ENCODE measurements around the gene COG5.

Gene COG5

DNA sequence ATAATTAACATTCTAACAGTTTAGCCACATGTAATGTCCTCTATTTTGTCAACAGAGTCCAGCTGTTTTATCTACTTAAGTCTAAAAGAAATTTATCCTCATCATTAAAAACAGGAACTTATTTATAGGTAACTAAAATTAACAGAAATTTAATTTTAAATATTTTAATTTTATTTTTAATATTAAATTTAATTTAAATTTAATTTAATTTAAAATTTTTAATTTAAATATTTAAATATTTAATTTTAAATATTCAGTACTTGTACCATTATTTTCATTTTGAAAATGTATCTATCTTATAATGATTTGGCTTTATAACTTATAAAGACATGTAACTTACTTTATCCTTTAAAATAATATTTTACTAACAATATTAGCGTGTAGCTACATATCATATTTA lies 94.9 kb downstream of the COG5 start:
- Mint-ChIP-seq H3K27ac (no peak overlapping the region), H3K36me3 (no peaks in the 10 kb centered on the region), H3K9me3 (no peaks in the 10 kb centered on the region), H3K4me1 (no peaks in the 10 kb centered on the region), H3K4me3 (no peak overlapping the region)
- ATAC-seq (no peak), DNase-seq (ENCODE audit: low spot score in 2 of 2) (no peak)

DNA sequence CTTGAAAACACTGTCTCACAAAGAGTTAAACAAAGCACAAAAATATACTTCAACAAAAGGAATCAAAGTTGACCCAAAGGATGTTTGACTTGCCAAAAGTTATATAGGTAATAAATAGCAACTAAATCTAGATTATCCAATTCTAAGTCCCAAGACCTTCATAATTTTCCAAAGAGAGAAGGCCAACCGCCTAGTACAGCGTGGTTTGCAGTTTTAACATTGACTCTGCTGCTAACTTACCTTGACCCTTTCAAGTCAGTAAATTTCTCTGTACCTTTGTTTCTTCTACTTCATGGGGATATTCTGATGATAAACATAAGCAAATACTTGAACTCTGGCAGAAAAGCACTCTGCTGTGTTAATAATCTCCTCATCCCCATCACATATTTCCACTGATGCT lies 95.7 kb downstream of the COG5 start:
- H3K9me3 Mint-ChIP-seq, result no peaks in the 10 kb centered on the region
- DNase-seq (ENCODE audit: low spot score in 2 of 2), result no peak
- ATAC-seq, result no peak
- H3K4me1 Mint-ChIP-seq, result no peaks in the 10 kb centered on the region
- H3K36me3 Mint-ChIP-seq, result no peaks in the 10 kb centered on the region
- H3K4me3 Mint-ChIP-seq, result no peak overlapping the region
- H3K27ac Mint-ChIP-seq, result no peak overlapping the region

DNA sequence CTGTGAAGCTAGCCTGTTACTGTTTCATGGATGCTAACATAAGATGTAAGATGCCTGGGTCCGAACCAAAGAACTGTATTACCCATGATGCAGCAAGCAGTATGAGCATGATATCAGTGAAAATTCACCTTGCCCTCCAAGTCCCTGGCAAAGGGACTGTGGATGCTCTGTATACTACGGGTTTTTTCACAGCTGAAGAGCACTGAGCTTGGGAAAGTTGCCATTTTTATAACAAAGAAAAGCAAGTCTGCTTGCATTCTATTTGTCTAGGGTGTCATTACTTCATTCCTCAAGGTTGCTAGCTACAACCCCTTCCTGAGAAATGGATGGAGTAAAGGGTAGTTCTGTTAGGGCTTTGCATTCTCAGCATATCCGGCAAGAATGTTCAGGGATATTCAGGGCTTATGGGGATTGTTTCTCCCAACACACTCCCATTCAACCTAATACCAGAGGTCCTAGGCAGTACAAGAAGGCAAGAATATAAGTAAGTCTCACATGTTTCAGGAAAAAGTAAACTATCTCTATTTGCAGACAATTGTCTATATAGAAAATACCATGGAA lies 99.0 kb downstream of the COG5 start:
- Mint-ChIP-seq H3K4me1 (no peaks in the 10 kb centered on the region), H3K9me3 (no peaks in the 10 kb centered on the region), H3K27ac (no peak overlapping the region), H3K4me3 (no peak overlapping the region), H3K36me3 (no peaks in the 10 kb centered on the region)
- ATAC-seq, result no peak
- DNase-seq (ENCODE audit: low spot score in 2 of 2), result no peak

DNA sequence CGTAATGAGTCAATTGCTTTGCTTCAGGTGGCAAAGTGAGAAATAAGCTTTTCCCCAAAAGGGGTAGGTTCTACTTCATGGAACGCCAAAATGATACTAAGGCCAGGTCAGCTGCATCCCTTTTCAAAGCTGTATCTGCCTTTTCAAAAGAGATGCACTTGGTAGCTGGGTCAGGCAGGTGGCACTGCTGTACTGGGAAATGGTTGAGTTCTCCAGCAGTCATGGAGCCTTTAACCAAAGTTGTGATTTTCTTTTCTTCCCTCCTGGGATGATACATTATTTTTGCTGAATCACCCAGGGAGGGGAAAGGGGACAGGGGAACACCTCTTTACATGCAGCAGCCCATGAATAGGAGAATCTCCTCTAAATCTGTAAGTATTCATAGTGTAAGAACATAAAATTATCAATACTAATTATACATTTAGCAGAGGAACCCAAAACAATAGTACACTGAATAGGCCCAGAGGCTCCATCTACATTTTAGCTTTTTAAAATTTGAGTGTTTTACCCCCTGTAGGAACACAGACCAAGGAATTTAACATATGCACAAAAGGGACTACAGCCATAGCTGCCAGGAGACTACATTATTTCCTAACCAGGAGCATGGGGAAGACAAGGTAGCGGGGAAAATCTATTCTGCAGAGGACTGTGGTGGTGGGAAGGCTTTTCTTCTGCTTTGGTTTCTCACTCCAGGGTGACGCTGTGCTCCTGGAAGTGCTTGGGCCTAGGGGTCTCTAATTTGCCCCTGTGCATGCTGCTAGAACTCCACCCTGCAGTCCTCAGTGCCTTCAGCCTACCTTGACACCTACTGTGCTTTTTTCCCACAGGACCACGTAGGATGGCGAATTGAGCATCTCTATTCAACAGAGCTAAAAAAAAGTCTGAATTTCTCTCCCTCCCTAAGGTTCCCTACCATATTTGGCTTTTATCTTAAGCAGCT lies 100.3 kb downstream of the COG5 start:
- DNase-seq (ENCODE audit: low spot score in 2 of 2) (no peak), ATAC-seq (peak; percentile 80)
- Mint-ChIP-seq H3K27ac (no peak overlapping the region), H3K9me3 (no peaks in the 10 kb centered on the region), H3K4me3 (no peak overlapping the region), H3K4me1 (no peaks in the 10 kb centered on the region), H3K36me3 (peaks cover 7% of the 10 kb centered on the region)

DNA sequence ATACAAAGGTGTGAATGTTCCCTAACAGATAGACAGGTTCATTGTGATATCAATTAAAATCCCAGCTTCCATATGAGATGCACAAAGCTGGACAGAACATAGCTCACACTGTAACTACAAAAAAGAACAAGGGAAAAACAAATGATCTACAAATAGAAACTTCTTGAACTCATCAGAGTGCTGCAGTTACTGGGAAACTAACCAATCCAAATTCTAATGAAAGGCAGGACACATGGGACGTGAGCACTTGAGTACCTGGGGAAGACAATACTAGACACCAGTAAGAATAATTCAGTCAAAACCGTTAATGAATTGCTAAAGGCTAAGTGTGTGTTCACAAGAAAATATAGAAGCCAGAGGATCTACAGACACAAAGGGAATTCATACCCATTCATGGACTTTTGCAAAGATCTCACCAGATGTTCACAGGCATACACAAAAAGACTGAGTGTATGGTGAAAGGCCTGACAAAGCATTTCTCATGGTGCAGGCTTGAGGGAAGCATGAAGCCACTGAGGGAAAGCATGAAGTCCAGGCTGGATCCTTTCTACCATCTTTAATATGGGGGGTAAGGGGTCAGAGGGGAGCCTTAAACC lies 101.7 kb downstream of the COG5 start:
- Mint-ChIP-seq H3K4me3 (no peak overlapping the region), H3K9me3 (no peaks in the 10 kb centered on the region), H3K36me3 (peaks cover 16% of the 10 kb centered on the region), H3K27ac (no peak overlapping the region), H3K4me1 (no peaks in the 10 kb centered on the region)
- DNase-seq (ENCODE audit: low spot score in 2 of 2), result no peak
- ATAC-seq, result no peak

DNA sequence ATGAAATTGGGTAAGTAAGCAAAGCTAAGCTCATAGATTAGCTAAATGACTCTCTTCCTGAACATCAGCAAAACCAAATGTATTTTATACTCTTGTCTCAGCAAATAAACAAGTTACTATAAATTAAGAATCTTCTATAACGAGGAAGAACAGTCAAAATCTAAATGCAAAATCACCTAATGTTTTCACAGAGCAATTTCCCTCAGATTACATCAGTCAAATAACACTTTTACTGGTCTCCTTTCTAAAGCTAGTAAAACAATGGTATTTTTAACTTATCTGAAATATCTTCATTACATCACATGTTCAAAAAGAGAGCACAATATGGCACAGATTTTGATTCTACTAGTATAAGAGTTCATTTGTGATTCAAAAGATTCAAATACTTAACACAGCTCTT lies 110.3 kb downstream of the COG5 start:
- Mint-ChIP-seq H3K4me3 (no peak overlapping the region), H3K4me1 (peaks cover 6% of the 10 kb centered on the region), H3K9me3 (no peaks in the 10 kb centered on the region), H3K36me3 (peaks cover 12% of the 10 kb centered on the region), H3K27ac (no peak overlapping the region)
- DNase-seq (ENCODE audit: low spot score in 2 of 2) (no peak), ATAC-seq (no peak)

DNA sequence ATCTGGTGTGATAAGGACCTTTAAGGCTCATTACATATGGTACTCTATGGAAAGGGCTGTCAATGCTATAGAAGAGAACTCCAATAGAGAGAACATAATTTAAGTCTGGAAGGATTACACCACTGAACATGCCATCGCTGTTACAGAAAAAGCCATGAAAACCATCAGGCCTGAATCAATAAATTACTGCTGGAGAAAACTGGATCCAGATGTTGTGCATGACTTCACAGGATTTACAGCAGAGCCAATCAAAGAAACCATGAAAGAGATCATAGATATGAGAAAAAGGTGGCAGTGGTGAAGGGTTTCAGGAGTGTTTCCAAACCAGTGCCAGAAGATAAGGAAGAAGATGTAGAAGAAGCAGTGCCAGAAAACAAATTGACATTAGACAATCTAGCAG lies 112.8 kb downstream of the COG5 start:
- peaks cover 12% of the 10 kb centered on the region for H3K4me1 Mint-ChIP-seq
- DNase-seq (ENCODE audit: low spot score in 2 of 2), result no peak
- H3K36me3 Mint-ChIP-seq, result no peaks in the 10 kb centered on the region
- no peak overlapping the region for H3K27ac Mint-ChIP-seq
- no peaks in the 10 kb centered on the region for H3K9me3 Mint-ChIP-seq
- H3K4me3 Mint-ChIP-seq, result no peak overlapping the region
- ATAC-seq, result no peak

DNA sequence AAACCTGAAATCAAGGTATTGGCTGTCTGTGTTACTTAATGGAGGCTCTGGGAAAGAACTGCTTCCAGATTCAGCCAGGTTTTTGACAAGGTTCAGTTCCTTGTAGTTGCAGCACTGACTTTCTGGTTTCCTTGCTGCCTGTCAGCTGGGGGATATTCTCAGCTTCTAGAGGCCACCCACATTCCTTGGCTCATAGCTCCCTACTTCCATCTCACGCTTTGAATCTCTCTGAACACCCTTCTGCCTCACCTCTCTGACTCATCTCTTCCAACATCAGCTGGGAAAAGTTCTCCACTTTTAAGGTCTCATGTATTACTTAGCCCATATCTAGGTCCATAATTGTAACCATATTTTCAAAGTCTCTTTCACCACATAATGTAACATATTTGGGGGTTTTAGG lies 116.7 kb downstream of the COG5 start:
- Mint-ChIP-seq H3K36me3 (no peaks in the 10 kb centered on the region), H3K4me1 (peaks cover 6% of the 10 kb centered on the region), H3K27ac (no peak overlapping the region), H3K9me3 (no peaks in the 10 kb centered on the region), H3K4me3 (no peak overlapping the region)
- DNase-seq (ENCODE audit: low spot score in 2 of 2), result no peak
- no peak for ATAC-seq

DNA sequence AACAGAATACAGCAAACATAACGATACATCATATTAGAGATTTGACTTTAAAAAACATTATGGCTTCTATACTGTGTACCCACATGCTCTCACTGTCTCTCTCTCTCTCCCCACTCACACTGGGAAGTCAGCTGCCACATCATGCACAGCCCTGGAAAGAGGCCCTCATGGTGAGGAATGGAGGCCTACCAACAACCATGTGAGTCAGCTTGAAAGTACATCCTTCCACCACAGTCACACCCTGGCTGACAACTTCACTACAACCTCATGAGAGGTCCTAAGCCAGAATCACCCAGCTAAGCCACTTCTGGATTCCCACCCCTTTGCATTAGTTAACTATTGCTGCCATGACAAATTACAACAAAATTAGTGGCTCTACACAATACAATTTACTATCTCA lies 117.2 kb downstream of the COG5 start:
- Mint-ChIP-seq H3K36me3 (no peaks in the 10 kb centered on the region), H3K4me1 (peaks cover 6% of the 10 kb centered on the region), H3K9me3 (no peaks in the 10 kb centered on the region), H3K4me3 (no peak overlapping the region), H3K27ac (no peak overlapping the region)
- ATAC-seq (peak; percentile 97), DNase-seq (ENCODE audit: low spot score in 2 of 2) (no peak)

DNA sequence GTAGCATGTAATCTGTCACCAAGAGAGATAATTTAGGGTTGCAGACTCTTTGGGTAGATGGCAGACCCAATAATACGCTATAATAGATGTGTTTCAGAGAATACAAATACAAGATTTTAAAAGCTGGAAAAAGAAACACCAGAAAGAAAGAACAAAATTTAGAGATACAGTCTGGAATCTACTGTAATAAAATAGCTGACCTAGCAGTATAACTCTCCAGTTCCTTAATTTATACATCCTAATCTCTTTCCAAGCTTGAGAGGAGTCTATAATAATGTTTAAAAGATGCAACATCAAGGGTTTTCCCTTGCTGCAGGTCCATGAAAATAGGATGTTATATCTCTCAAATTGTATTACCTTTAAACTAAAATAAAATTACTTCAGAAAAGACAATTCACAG lies 121.0 kb downstream of the COG5 start:
- H3K4me3 Mint-ChIP-seq, result no peak overlapping the region
- no peaks in the 10 kb centered on the region for H3K36me3 Mint-ChIP-seq
- no peaks in the 10 kb centered on the region for H3K9me3 Mint-ChIP-seq
- H3K4me1 Mint-ChIP-seq, result peaks cover 6% of the 10 kb centered on the region
- no peak for ATAC-seq
- H3K27ac Mint-ChIP-seq, result no peak overlapping the region
- DNase-seq (ENCODE audit: low spot score in 2 of 2), result no peak

DNA sequence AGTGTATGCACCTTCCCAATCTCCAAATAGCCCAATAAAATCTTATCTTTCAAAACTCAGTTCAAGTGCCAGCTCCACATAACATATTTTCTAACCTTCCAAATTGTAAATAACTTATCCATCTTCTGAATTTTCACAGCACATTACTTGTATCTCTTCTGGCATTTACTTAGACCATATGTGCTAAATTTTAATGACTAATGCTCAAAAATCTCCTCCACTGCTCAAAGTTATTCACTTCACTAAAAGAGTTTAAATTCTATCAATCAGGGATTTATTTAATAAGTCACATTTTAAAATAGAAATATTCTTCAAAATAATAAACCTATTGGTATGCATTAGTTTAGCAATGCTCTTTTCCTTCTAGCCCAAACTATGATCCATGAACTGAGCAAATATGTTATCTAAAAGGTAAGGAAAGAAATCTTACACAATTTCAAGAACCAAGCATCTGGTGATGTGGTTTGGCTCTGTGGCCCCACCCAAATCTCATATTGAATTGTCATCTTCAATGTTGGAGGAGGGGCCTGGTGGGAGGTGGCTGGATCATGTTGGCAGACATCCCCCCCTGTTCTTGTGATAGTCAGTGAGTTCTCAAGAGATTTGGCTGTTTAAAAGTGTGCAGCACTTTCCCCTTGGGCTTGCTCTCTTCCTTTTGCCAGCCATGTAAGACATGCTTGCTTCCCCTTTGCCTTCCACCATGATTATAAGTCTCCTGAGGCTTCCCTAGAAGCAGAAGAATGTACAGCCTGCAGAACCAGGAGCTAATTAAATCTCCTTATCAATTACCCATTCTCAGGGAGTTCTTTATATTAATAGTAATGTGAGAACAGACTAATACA lies 121.9 kb downstream of the COG5 start:
- no peaks in the 10 kb centered on the region for H3K9me3 Mint-ChIP-seq
- no peak overlapping the region for H3K27ac Mint-ChIP-seq
- ATAC-seq (no peak), DNase-seq (ENCODE audit: low spot score in 2 of 2) (no peak)
- peaks cover under 1% of the 10 kb centered on the region for H3K4me1 Mint-ChIP-seq
- no peaks in the 10 kb centered on the region for H3K36me3 Mint-ChIP-seq
- no peak overlapping the region for H3K4me3 Mint-ChIP-seq

DNA sequence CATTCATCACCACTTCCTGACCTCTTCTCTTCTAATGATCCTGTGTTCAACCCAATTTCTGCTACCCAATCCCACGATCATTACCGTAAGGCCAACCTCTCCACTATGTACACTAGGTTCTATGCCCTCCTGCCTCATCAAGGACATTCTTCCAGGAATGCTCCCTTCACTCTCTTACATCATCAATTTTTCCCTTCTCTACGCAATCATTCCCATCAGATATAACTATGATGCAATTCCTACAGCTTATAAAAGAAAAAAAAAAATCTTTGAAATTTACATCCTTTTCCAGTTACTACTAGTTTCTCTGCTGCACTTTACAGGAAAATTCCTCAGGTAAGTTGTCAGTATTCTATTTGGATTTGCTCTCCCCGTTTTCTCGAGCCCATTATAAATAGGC lies 124.7 kb downstream of the COG5 start:
- no peak for ATAC-seq
- H3K9me3 Mint-ChIP-seq, result no peaks in the 10 kb centered on the region
- DNase-seq (ENCODE audit: low spot score in 2 of 2), result no peak
- no peaks in the 10 kb centered on the region for H3K36me3 Mint-ChIP-seq
- H3K4me1 Mint-ChIP-seq, result no peaks in the 10 kb centered on the region
- no peak overlapping the region for H3K4me3 Mint-ChIP-seq
- no peak overlapping the region for H3K27ac Mint-ChIP-seq

DNA sequence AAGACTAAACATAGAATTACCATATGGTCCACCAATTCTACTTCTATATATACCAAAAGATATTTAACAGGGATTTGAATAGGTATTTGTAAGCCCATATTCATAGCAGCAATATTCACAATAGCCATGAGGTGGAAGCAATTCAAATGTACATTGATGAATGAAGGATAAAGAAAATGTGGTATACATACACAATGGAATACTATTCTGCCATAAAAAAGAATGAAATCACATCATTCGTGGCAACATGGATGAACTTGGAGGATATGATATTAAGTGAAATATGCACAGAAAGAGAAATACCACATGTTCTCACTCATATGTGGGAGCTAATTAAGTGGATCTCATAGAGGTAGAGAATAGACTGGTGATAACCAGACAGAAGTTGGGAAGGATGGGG lies 128.0 kb downstream of the COG5 start:
- H3K4me3 Mint-ChIP-seq, result no peak overlapping the region
- H3K36me3 Mint-ChIP-seq, result no peaks in the 10 kb centered on the region
- H3K27ac Mint-ChIP-seq, result no peak overlapping the region
- no peak for DNase-seq (ENCODE audit: low spot score in 2 of 2)
- H3K9me3 Mint-ChIP-seq, result no peaks in the 10 kb centered on the region
- ATAC-seq, result no peak
- H3K4me1 Mint-ChIP-seq, result no peaks in the 10 kb centered on the region

DNA sequence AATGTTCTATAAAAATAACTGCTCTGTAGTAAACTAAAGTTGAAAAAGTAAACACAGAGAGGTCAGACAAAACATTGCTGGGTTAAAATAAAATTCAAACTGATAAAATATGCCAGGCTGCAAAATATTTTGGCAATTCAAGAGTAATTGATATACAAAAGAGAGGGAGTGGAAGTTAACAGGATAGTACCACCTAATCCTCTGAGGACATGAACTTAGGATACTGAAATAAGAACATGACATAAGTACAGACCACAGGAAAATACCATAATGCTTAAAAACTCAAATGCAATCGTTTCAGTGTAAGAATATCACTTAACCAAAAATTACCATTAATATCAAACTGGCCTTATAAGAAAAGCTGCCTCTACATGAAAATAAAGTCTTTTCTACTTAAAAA lies 131.5 kb downstream of the COG5 start:
- no peaks in the 10 kb centered on the region for H3K36me3 Mint-ChIP-seq
- no peak overlapping the region for H3K4me3 Mint-ChIP-seq
- no peaks in the 10 kb centered on the region for H3K4me1 Mint-ChIP-seq
- ATAC-seq (no peak), DNase-seq (ENCODE audit: low spot score in 2 of 2) (no peak)
- no peak overlapping the region for H3K27ac Mint-ChIP-seq
- no peaks in the 10 kb centered on the region for H3K9me3 Mint-ChIP-seq

DNA sequence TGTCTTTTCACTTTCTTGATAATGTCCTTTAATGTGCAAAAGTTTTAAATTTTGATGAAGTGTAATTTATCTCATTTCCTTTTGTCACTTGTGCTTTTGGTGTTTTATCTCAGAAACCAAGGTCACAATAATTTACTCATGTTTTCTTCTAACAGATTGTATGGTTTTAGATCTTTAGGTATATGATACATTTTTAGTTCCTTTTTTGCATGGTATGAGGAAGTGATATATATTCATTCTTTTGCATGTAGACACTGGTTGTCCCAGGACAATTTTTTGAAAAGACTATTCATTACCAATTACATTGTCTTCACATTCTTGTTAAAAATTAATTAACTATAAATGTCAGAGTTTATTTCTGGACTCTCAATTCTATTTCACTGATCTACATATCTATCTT lies 133.7 kb downstream of the COG5 start:
- Mint-ChIP-seq H3K27ac (no peak overlapping the region), H3K4me3 (no peak overlapping the region), H3K4me1 (no peaks in the 10 kb centered on the region), H3K9me3 (no peaks in the 10 kb centered on the region), H3K36me3 (no peaks in the 10 kb centered on the region)
- no peak for DNase-seq (ENCODE audit: low spot score in 2 of 2)
- no peak for ATAC-seq
